Measurements from ENCODE around the gene STUB1. TPM values are rescaled to one million over a fixed set of nuclear protein-coding genes. Genes with fewer than 3 reads are reported as not detected.

The STUB1 gene
- total and polyA plus RNA-seq, 10 of the 15 experiments (the other 5 are each of a cell fraction or from before 2014, with no cell fraction given): 4.2 to 136 (median 67.1) TPM

DNA sequence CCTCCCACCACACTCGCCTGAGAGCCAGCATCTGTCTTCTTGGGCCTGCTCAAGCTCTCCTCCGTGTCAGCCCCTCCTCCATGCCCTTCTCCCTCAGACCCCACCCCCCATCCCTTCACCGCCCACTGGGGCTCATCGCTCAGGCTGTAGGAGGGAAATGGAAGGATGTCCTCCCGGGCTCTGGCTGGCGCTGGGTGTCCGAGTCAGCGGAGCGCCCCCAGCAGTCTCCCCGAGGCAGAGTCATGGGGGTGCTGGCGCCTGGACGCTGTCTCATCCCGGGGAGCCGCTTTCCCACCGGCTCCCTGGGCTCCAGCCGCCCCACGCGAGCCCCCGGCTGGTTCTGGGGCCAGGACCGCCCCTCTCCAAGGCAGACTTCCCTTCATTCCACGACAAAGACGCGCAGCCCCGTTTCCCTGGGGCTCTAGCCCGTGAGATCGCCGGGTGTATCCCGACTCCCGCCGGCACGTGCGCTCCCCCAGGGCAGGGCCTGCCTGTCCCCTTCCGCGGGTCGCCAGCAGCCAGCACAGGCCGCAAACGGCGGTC, 40.3 kb downstream of the STUB1 start (continued):
- TF ChIP-seq, protein P1, sequence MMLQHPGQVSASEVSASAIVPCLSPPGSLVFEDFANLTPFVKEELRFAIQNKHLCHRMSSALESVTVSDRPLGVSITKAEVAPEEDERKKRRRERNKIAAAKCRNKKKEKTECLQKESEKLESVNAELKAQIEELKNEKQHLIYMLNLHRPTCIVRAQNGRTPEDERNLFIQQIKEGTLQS (IDR thresholded peaks at IDR 0.05; ENCODE audit: borderline replicate concordance, extremely low read depth, low read depth, low read length): no peak
- TF ChIP-seq HDAC6 (IDR thresholded peaks at IDR 0.05; ENCODE audit: unreplicated experiment): no peak
- no peak for TF ChIP-seq SMAD5 (IDR thresholded peaks at IDR 0.05; ENCODE audit: low read depth)
- TF ChIP-seq, protein P2, sequence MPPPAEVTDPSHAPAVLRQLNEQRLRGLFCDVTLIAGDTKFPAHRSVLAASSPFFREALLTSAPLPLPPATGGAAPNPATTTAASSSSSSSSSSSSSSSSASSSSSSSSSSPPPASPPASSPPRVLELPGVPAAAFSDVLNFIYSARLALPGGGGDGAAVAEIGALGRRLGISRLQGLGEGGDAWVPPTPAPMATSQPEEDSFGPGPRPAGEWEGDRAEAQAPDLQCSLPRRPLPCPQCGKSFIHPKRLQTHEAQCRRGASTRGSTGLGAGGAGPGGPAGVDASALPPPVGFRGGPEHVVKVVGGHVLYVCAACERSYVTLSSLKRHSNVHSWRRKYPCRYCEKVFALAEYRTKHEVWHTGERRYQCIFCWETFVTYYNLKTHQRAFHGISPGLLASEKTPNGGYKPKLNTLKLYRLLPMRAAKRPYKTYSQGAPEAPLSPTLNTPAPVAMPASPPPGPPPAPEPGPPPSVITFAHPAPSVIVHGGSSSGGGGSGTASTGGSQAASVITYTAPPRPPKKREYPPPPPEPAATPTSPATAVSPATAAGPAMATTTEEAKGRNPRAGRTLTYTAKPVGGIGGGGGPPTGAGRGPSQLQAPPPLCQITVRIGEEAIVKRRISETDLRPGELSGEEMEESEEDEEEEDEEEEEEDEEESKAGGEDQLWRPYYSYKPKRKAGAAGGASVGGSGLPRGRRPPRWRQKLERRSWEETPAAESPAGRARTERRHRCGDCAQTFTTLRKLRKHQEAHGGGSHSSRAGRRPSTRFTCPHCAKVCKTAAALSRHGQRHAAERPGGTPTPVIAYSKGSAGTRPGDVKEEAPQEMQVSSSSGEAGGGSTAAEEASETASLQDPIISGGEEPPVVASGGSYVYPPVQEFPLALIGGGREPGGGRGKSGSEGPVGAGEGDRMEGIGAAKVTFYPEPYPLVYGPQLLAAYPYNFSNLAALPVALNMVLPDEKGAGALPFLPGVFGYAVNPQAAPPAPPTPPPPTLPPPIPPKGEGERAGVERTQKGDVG (CRISPR knock-in tag; IDR thresholded peaks at IDR 0.05): no peak
- TF ChIP-seq ZNF24 (IDR thresholded peaks at IDR 0.05): no peak
- TF ChIP-seq BACH1 (IDR thresholded peaks at IDR 0.05; ENCODE audit: borderline replicate concordance): no peak
- peak; percentile 32; the same call in 1 of the 2 replicates for TF ChIP-seq CREM (IDR thresholded peaks at IDR 0.05; ENCODE audit: low read depth)
- TF ChIP-seq YBX1 (IDR thresholded peaks at IDR 0.05): no peak
- TF ChIP-seq ZSCAN29 (IDR thresholded peaks at IDR 0.05): no peak
- no peak for TF ChIP-seq NR2C1 (IDR thresholded peaks at IDR 0.05)
- TF ChIP-seq RFX5 (IDR thresholded peaks at IDR 0.05; ENCODE audit: low read depth, low read length): no peak
- no peak for TF ChIP-seq NR2F1 (conservative IDR thresholded peaks at IDR 0.05)
- no peak for TF ChIP-seq SREBF1 (IDR thresholded peaks at IDR 0.05; ENCODE audit: low read length)
- TF ChIP-seq NBN (IDR thresholded peaks at IDR 0.05): 0 out of 2 replicates have a peak, but pooled peaks have one; percentile 56
- TF ChIP-seq STAT1 (conservative IDR thresholded peaks at IDR 0.05): no peak
- TF ChIP-seq ZBTB40 (IDR thresholded peaks at IDR 0.05; ENCODE audit: borderline replicate concordance): peak; percentile 63; the same call in 1 of the 2 replicates
- TF ChIP-seq STAT3 (IDR thresholded peaks at IDR 0.05; ENCODE audit: low read depth, low read length): no peak
- TF ChIP-seq FOXK2 (IDR thresholded peaks at IDR 0.05): no peak
- no peak for TF ChIP-seq ZNF207 (IDR thresholded peaks at IDR 0.05; ENCODE audit: borderline replicate concordance)
- TF ChIP-seq ZNF217 (IDR thresholded peaks at IDR 0.05): no peak
- no peak for TF ChIP-seq ZZZ3 (IDR thresholded peaks at IDR 0.05; ENCODE audit: control insufficient read depth, insufficient read length, low read depth)
- no peak; the same call in 1 of the 2 replicates for TF ChIP-seq POLR2AphosphoS5 (IDR thresholded peaks at IDR 0.05; ENCODE audit: low read length)
- no peak for TF ChIP-seq NFYA (IDR thresholded peaks at IDR 0.05; ENCODE audit: borderline replicate concordance, low read depth, low read length)
- no peak; the same call in 1 of the 2 replicates for TF ChIP-seq CBFB (IDR thresholded peaks at IDR 0.05; ENCODE audit: low read depth)
- no peak for TF ChIP-seq MTA3 (IDR thresholded peaks at IDR 0.05; ENCODE audit: borderline replicate concordance, low read length)
- TF ChIP-seq LARP7 (IDR thresholded peaks at IDR 0.05): no peak
- TF ChIP-seq PAX8 (IDR thresholded peaks at IDR 0.05): no peak
- TF ChIP-seq RB1 (IDR thresholded peaks at IDR 0.05; ENCODE audit: borderline replicate concordance): no peak
